Nasal cavity respiratory epithelium epithelial cell of viscerocranial mucosa (primary cell): Measurements from ENCODE around the gene ZNF44. TPM values are rescaled to one million over a fixed set of nuclear protein-coding genes. Genes with fewer than 3 reads are reported as not detected.

Experiments used
- total RNA-seq: library from RNA; depleted of rRNA; stranded (reverse); fragments of >200 nt; gene quantifications from 2 replicates; pipeline ENCODE4 v1.2.3, GENCODE V29; 2014

The ZNF44 gene
- total RNA-seq: 9.6 and 11.8 TPM in 2 replicates

GRCh38 chr19:12294249-12295158 is at the start of gene ZNF44:
Gene ZNF44 (minus strand): TSS chr19:12294883. CDS start chr19:12294694, 189 bp downstream.

GRCh38 chr19:12333162-12334159 is 38.8 kb upstream of the ZNF44 start, which contains the start of gene ZNF563:
Gene ZNF563 (minus strand): TSS chr19:12333633. CDS start chr19:12333482, 151 bp downstream.

Other genes starting within 250 kb of the ZNF44 start
- gene ZNF878, start 241.9 kb downstream of the ZNF44 start, total RNA-seq: under 0.01 and 0.43 TPM in 2 replicates
- 3.8 and 9.5 TPM in 2 replicates for gene ZNF844, start 230.2 kb downstream of the ZNF44 start, total RNA-seq
- gene ZNF20, start 154.5 kb downstream of the ZNF44 start, total RNA-seq: 2.7 and 7.5 TPM in 2 replicates
- 4.8 and 10.3 TPM in 2 replicates for gene ZNF625, start 138.1 kb downstream of the ZNF44 start, total RNA-seq
- 6.2 and 9.0 TPM in 2 replicates for gene ZNF136, start 131.8 kb downstream of the ZNF44 start, total RNA-seq
- 3.8 and 5.1 TPM in 2 replicates for gene ZNF563, start 38.8 kb upstream of the ZNF44 start, total RNA-seq
- gene ZNF442, start 70.8 kb upstream of the ZNF44 start, total RNA-seq: 4.1 and 4.3 TPM in 2 replicates
- gene ZNF799, start 106.4 kb upstream of the ZNF44 start, total RNA-seq: 2.1 and 2.6 TPM in 2 replicates
- gene ZNF443, start 146.1 kb upstream of the ZNF44 start, total RNA-seq: 1.0 and 3.1 TPM in 2 replicates
- gene ZNF709, start 189.9 kb upstream of the ZNF44 start, total RNA-seq: 0.34 and 1.1 TPM in 2 replicates